ENCODE measurements around the gene LEPROT. TPM values are rescaled to one million over a fixed set of nuclear protein-coding genes. Genes with fewer than 3 reads are reported as not detected.
A peak's percentile ranks its signal among the peaks of the same experiment; 100 is the strongest.

LEPROT gene
- total and polyA plus RNA-seq, 2 experiments from 2014 or later, result 22.9 to 24.9 TPM

- no peaks in the 10 kb centered on the region for H3K36me3 Mint-ChIP-seq (ENCODE audit: low read depth)
- Histone ChIP-seq H3F3A (replicated peaks; ENCODE audit: low read depth) (peaks cover 11% of the 10 kb centered on the region; the same call in 1 of the 2 replicates), H3K4me1 (ENCODE audit: insufficient read depth) (peaks cover 24% of the 10 kb centered on the region), H3K36me3 (ENCODE audit: insufficient read depth) (no peaks in the 10 kb centered on the region), H3K27ac (ENCODE audit: low read depth) (no peak overlapping the region), H3K27me3 (ENCODE audit: insufficient read depth) (no peaks in the 10 kb centered on the region), H3K4me2 (no peak overlapping the region), H3K79me2 (replicated peaks; ENCODE audit: insufficient read depth) (peaks cover 5% of the 10 kb centered on the region), H2AFZ (no peak overlapping the region), H3K9me2 (ENCODE audit: insufficient read depth) (no peaks in the 10 kb centered on the region), H4K20me1 (replicated peaks; ENCODE audit: insufficient read depth) (no peaks in the 10 kb centered on the region), H3K4me3 (no peak overlapping the region)
- ATAC-seq (no peak), DNase-seq (ENCODE audit: low spot score) (no peak)
- H3K9me3 Mint-ChIP-seq, result peaks cover 6% of the 10 kb centered on the region; the same call in 1 of the 3 replicates
- TF ChIP-seq CREB1 (CRISPR knock-in tag; IDR thresholded peaks at IDR 0.05; ENCODE audit: low read depth), result no peak
- no peak overlapping the region for H3K27ac Mint-ChIP-seq
- peaks cover 30% of the 10 kb centered on the region for H3K4me1 Mint-ChIP-seq
- no peak overlapping the region for H3K4me3 Mint-ChIP-seq
- H3K27me3 Mint-ChIP-seq (ENCODE audit: insufficient read depth, low read depth, poor library complexity), result no peaks in the 10 kb centered on the region
Observed at GRCh38 chr1:65416767-65417166, 3.7 kb upstream of the LEPROT start.

- H3K9me3 Mint-ChIP-seq, result peaks cover 6% of the 10 kb centered on the region; the same call in 1 of the 3 replicates
- peaks cover 27% of the 10 kb centered on the region for H3K4me1 ChIP-seq (ENCODE audit: insufficient read depth)
- no peak overlapping the region for H3K4me3 Mint-ChIP-seq
- H2AFZ ChIP-seq, result no peak overlapping the region
- no peak overlapping the region for H3K4me3 ChIP-seq
- DNase-seq (ENCODE audit: low spot score) (peak; percentile 31), ATAC-seq (no peak)
- peaks cover 30% of the 10 kb centered on the region for H3K4me1 Mint-ChIP-seq
- no peaks in the 10 kb centered on the region for H3K27me3 ChIP-seq (ENCODE audit: insufficient read depth)
- H3K27me3 Mint-ChIP-seq (ENCODE audit: insufficient read depth, low read depth, poor library complexity), result no peaks in the 10 kb centered on the region
- H3F3A ChIP-seq (replicated peaks; ENCODE audit: low read depth), result peaks cover 11% of the 10 kb centered on the region; the same call in 1 of the 2 replicates
- H4K20me1 ChIP-seq (replicated peaks; ENCODE audit: insufficient read depth), result no peaks in the 10 kb centered on the region
- no peak for TF ChIP-seq ZNF114 (CRISPR knock-in tag; IDR thresholded peaks at IDR 0.05)
- H3K4me2 ChIP-seq, result no peak overlapping the region
- peaks cover 15% of the 10 kb centered on the region for H3K79me2 ChIP-seq (replicated peaks; ENCODE audit: insufficient read depth)
- no peak overlapping the region for H3K27ac Mint-ChIP-seq
- no peak overlapping the region for H3K27ac ChIP-seq (ENCODE audit: low read depth)
- H3K36me3 ChIP-seq (ENCODE audit: insufficient read depth), result no peaks in the 10 kb centered on the region
- H3K9me2 ChIP-seq (ENCODE audit: insufficient read depth), result no peaks in the 10 kb centered on the region
- H3K36me3 Mint-ChIP-seq (ENCODE audit: low read depth), result no peaks in the 10 kb centered on the region
Observed at GRCh38 chr1:65417729-65418128, 2.7 kb upstream of the LEPROT start.

- Histone ChIP-seq H3K36me3 (ENCODE audit: insufficient read depth) (no peaks in the 10 kb centered on the region), H3K79me2 (replicated peaks; ENCODE audit: insufficient read depth) (peaks cover 24% of the 10 kb centered on the region), H3K27me3 (ENCODE audit: insufficient read depth) (no peaks in the 10 kb centered on the region), H3K4me2 (peak overlapping the region; percentile 86), H3K4me3 (peak overlapping the region; percentile 71), H3K27ac (ENCODE audit: low read depth) (peak overlapping the region; percentile 95), H3K4me1 (ENCODE audit: insufficient read depth) (peaks cover 27% of the 10 kb centered on the region), H4K20me1 (replicated peaks; ENCODE audit: insufficient read depth) (no peaks in the 10 kb centered on the region), H2AFZ (peak overlapping the region; percentile 67), H3F3A (replicated peaks; ENCODE audit: low read depth) (peaks cover 11% of the 10 kb centered on the region; the same call in 1 of the 2 replicates), H3K9me2 (ENCODE audit: insufficient read depth) (no peaks in the 10 kb centered on the region)
- Mint-ChIP-seq H3K4me1 (peaks cover 25% of the 10 kb centered on the region), H3K27me3 (ENCODE audit: insufficient read depth, low read depth, poor library complexity) (peaks cover 3% of the 10 kb centered on the region), H3K4me3 (no peak overlapping the region; the same call in 2 of the 3 replicates), H3K9me3 (peaks cover 6% of the 10 kb centered on the region; the same call in 1 of the 3 replicates), H3K36me3 (ENCODE audit: low read depth) (no peaks in the 10 kb centered on the region), H3K27ac (peak overlapping the region; percentile 41; the same call in 1 of the 2 replicates)
- no peak for ATAC-seq
- DNase-seq (ENCODE audit: low spot score), result no peak
- TF ChIP-seq STAT1 (IDR thresholded peaks at IDR 0.05; ENCODE audit: unreplicated experiment) (no peak), EZH2phosphoT487 (IDR thresholded peaks at IDR 0.05; ENCODE audit: unreplicated experiment) (no peak), ETS1 (IDR thresholded peaks at IDR 0.05) (no peak), CTCF (conservative IDR thresholded peaks at IDR 0.05; ENCODE audit: low read depth in 2 of 2) (no peak), EZH2 (IDR thresholded peaks at IDR 0.05; ENCODE audit: low read depth, unreplicated experiment) (no peak), NANOG (IDR thresholded peaks at IDR 0.05; ENCODE audit: borderline replicate concordance) (no peak), ZNF331 (CRISPR knock-in tag; IDR thresholded peaks at IDR 0.05; ENCODE audit: low read depth) (no peak), ZNF114 (CRISPR knock-in tag; IDR thresholded peaks at IDR 0.05) (no peak)
Observed at GRCh38 chr1:65418522-65419185, 1.8 kb upstream of the LEPROT start.
